Myocyte (in vitro differentiated cells): ENCODE results near the gene CCNG2. TPM values are rescaled to one million over a fixed set of nuclear protein-coding genes. Genes with fewer than 3 reads are reported as not detected.

Experiments used
- DNase-seq: peaks from one replicate; pipeline ENCODE4 v3.0.0-alpha.2; 2012; ENCODE audit warnings: low read depth
- total RNA-seq: library from RNA; depleted of rRNA; stranded (reverse); fragments of >200 nt; gene quantifications from 2 replicates; pipeline ENCODE4 v1.2.3, GENCODE V29; 2014

CCNG2 gene
- total RNA-seq, 1 donor from 2014 or later: 65.9 TPM

- DNase-seq: no peak
Observed at GRCh38 chr4:77146186-77147078, 10.6 kb upstream of the CCNG2 start.

- no peak for DNase-seq
Observed at GRCh38 chr4:77147079-77147782, 9.8 kb upstream of the CCNG2 start.

DNA sequence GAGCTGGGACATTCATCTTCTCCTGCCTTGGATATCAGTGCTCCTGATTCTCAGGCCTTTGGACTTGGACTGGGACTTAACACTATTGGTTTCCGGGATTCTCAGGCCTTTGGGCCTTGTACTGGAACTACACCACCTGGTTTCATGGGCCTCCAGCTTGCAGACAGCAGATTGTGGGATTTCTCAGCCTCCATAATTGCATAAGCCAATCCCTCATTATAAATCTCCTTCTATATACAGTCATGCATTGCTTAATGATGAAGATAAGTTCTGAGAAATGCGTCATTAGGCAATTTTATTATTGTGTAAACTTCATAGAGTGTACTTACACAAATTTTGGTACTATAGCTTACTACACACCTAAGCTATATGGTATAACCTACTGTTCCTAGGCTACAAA lies 8.9 kb upstream of the CCNG2 start:
- DNase-seq: no peak

DNA sequence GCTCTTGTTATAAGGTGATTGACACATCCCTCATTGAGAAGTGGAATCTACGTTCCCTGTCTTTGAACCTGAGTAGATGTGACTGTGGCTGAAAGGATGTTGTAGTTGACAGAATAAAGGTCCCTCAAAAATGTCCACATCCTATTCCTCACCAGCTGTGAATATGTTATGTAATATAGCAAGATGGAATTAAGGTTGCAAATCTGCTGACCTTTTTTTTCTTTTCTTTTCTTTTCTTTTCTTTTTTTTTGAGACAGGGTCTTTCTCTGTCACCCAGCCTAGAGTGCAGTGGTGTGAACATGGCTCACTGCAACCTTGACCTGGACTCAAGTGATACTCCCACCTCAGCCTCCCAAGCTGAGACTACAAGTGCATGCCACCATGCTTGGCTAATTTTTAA lies 7.2 kb upstream of the CCNG2 start:
- no peak for DNase-seq

DNA sequence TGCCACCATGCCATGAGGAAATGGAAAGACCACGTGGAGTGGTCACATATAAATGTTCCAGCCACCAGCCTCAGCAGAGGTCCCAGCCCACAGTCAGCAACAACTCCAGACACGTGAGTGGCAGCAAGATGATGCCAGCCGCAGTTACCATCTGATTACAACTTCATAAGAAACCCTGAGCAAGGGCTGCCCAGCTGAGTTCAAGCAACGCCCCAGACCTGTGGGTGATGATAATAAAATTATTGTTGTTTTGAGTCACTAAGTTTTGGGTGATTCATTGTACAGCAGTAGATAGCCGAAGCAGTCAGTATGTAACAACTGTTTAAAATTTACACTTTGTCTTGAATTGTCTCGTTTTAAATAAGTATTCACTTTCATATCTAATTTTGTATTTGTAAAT lies 5.8 kb upstream of the CCNG2 start:
- no peak for DNase-seq

DNA sequence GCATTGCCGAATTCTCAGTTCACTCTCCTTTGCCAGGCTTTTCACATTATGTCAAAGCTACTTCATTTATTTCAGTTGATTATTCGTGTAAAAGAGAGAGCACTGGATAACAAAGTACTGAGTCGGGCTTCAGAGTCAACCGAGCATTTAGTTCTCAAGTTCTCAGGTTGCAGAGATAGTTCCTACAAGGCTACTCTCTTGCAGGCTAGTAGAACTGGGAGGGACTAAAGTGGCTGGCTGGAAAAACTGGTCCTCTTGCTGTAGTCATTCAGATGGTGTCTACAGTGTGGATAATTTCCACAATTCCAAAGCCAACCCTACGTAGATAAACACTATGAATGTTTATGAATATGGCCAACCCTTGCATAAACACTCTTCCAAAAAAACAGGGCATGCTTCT lies 4.6 kb upstream of the CCNG2 start:
- peak; percentile 54 for DNase-seq

- DNase-seq: no peak
Observed at GRCh38 chr4:77153006-77153405, 4.0 kb upstream of the CCNG2 start.

DNA sequence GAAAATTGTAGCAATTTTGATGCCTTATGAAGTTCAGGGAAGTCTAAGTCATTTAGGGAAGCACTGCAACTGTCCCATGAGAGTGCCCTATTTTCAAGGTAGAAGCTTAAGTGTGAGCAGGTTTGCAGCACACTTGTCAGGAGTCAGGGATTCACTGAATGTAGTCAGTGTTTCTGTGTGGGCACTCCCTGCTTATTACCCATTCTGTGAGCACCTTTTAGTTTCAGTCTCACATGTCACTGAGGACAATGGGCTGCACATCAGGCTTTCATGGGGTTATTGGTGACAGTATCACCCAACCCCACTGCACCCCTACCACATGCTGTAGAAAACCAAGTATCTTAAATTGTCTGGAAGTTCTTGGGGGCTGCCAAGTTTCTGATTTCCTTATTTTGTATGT lies 2.9 kb upstream of the CCNG2 start:
- DNase-seq: no peak

DNA sequence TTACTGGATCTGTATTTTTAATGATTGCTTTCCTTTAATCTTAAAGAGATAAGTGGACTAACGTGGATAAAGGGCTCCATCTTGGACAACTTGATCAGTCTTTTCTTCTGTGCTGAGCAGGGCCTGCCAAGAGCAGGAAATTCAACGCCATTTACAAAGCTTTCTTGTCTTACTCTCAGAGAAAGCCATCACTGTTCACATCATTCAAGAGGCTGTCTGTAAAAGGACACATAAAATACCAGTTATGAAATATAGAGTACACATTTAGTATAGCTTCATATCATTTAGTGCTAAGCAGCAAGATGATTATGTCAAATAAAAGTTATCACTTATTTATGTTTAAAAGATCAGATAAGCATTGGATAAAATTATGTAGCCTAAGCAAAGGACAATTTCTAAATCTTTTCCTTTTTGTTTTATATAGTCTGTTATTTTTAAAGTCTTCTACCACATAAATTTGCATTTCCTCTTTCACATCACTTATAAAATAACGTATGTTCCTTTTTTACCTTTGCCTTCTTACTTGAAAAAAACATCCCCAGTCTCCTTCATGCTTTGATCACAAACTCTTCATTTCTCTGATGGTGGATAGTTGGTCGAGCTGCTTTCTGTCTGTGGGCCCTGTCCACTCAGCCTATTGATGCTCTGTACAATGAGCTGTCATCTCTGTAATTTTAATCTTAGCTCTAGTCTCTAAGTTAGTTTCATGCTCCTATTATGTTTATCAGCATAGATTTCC lies 2.1 kb upstream of the CCNG2 start:
- DNase-seq: no peak

GRCh38 chr4:77155631-77156452 lies 1.2 kb upstream of the CCNG2 start:
- no peak for DNase-seq

- peak; percentile 100 for DNase-seq
Observed at GRCh38 chr4:77156533-77156911, 485 bp upstream of the CCNG2 start.

- peak; percentile 89 for DNase-seq
Observed at GRCh38 chr4:77157859-77158486, 966 bp downstream of the CCNG2 start.

GRCh38 chr4:77158487-77158861 lies 1.5 kb downstream of the CCNG2 start:
- no peak for DNase-seq

DNA sequence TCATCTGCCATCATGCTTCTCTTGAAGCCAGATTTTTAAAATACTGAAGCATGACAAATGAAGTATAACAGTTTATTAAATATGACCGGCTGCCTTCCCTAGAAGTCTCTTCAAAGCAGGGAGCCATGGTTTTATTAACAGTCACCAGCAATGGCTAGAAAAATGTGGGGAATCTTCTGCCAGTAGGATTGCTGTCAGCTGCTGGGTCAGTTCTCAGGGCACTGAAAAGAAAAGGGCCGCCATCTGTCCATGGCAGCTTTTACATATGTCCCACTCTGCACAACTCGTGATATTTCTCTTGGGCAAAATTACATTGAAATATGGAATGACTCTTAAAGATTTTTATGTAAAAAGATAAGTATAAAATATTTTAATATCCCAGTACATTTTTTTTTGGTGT lies 2.8 kb downstream of the CCNG2 start:
- peak; percentile 67 for DNase-seq

- DNase-seq: no peak
Observed at GRCh38 chr4:77163641-77164040, 6.6 kb downstream of the CCNG2 start.

- no peak for DNase-seq
Observed at GRCh38 chr4:77167173-77167572, 10.2 kb downstream of the CCNG2 start.

DNA sequence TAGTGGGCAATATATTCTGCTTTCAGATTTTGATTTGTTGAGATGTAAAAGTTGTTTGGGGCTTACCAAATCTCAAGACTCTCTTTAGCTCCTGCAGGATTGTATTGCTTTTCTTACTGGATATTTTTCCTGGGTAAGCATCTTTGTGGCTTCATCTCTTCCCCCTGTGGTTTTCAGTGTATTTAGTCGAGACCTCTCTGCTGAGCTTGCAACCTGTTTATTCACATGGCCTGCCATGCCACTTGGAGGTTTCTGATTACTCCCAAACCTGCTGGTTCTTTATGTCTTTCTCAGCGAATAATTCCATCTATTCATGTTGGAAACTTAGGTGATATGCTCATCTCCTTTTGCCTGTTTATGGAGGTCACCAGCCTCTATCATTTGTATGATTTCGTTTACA lies 10.9 kb downstream of the CCNG2 start:
- DNase-seq: peak; percentile 61

GRCh38 chr4:77169481-77169880 lies 12.5 kb downstream of the CCNG2 start:
- DNase-seq: peak; percentile 78

GRCh38 chr4:77170926-77171325 lies 13.9 kb downstream of the CCNG2 start:
- DNase-seq: no peak

- peak; percentile 87 for DNase-seq
Observed at GRCh38 chr4:77172336-77172735, 15.3 kb downstream of the CCNG2 start.

DNA sequence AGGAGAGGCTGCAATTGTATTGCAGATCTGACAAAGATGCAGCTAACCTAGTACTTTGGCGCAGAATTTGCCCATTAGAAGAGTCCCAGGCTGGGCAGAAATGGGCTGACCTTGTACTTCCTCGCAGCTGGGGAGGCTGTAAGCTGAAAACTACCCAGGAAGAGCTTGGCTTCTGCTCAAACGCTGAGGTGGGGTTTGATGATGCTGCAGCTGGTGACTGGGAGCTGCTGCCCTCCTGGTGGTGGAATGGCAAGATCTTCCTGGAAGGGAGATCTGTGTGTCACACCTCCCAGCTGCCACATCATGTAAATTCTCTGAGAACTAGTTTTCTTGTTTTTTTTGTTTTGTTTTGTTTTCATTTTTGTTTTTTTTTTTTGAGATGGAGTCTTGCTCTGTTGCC lies 17.4 kb downstream of the CCNG2 start:
- DNase-seq: peak; percentile 79
